Right atrium auricular region (tissue), 2 donors: ENCODE measurements around the gene COTL1. TPM values are rescaled to one million over a fixed set of nuclear protein-coding genes. Genes with fewer than 3 reads are reported as not detected.
A peak's percentile ranks its signal among the peaks of the same experiment; 100 is the strongest.

ENCODE experiments used
- DNase-seq: peaks from one replicate; pipeline ENCODE4 v3.0.0-alpha.2; 2019; ENCODE audit warnings: low spot score
- H3K27ac ChIP-seq, 2 donors: fragments of 200-600 bp; sonication (generic); 1 replicate in 1 of 2; 2 replicates in 1 of 2; pipeline ENCODE4 v1.5.1; 2016 to 2019
- H3K27me3 ChIP-seq, 2 donors: fragments of 200-600 bp; sonication (generic); one replicate each; pipeline versions ENCODE4 v1.5.1 to v1.6.0; 2017 to 2019
- H3K36me3 ChIP-seq: fragments of 200-600 bp; sonication (generic); one replicate; pipeline ENCODE4 v1.5.1; 2016
- H3K4me1 ChIP-seq, 2 donors: fragments of 200-600 bp; sonication (generic); one replicate each; pipeline versions ENCODE4 v1.5.1 to v1.6.0; 2017 to 2019
- H3K4me3 ChIP-seq, 2 donors: fragments of 200-600 bp; sonication (generic); 1 replicate in 1 of 2; 2 replicates in 1 of 2; pipeline ENCODE4 v1.5.1; 2017 to 2019; ENCODE audit warnings: mild to moderate bottlenecking in 1 of 2, moderate library complexity in 1 of 2
- H3K9me3 ChIP-seq, 2 donors: fragments of 200-600 bp; sonication (generic); one replicate each; pipeline ENCODE4 v1.5.1; 2019
- CTCF ChIP-seq, 2 donors: fragments of 200-600 bp; sonication (generic); IDR thresholded peaks; one replicate each; pipeline ENCODE4 v1.5.1; 2019; ENCODE audit warnings: antibody characterized with exemption in 2 of 2
- total RNA-seq, 2 donors: library from RNA; depleted of rRNA; stranded (reverse); fragments of >200 nt; gene quantifications; one replicate each; pipeline ENCODE4 v1.1.0, GENCODE V29; 2016

COTL1 gene
- total RNA-seq, 2 donors from 2014 or later = 8.0 to 27.1 TPM

- no peak for DNase-seq
- Histone ChIP-seq H3K4me3 (peak overlapping the region in 1 of 2 donors; percentile 76), H3K4me1 (peaks cover 0 to 28% of the 10 kb centered on the region in 2 donors), H3K9me3 (no peaks in the 10 kb centered on the region), H3K27ac (no peak overlapping the region), H3K27me3 (no peaks in the 10 kb centered on the region), H3K36me3 (no peaks in the 10 kb centered on the region)
- no peak for TF ChIP-seq CTCF (IDR thresholded peaks at IDR 0.05)
Observed at GRCh38 chr16:84616515-84616914, 1.4 kb downstream of the COTL1 start.

GRCh38 chr16:84614968-84615813 is 2.7 kb downstream of the COTL1 start:
- Histone ChIP-seq H3K27ac (no peak overlapping the region), H3K36me3 (no peaks in the 10 kb centered on the region), H3K27me3 (no peaks in the 10 kb centered on the region), H3K4me1 (peaks cover 0 to 28% of the 10 kb centered on the region in 2 donors), H3K4me3 (no peak overlapping the region), H3K9me3 (no peaks in the 10 kb centered on the region)
- no peak for DNase-seq
- no peak for TF ChIP-seq CTCF (IDR thresholded peaks at IDR 0.05)

- no peak for TF ChIP-seq CTCF (IDR thresholded peaks at IDR 0.05)
- Histone ChIP-seq H3K4me3 (no peak overlapping the region), H3K36me3 (no peaks in the 10 kb centered on the region), H3K4me1 (peaks cover 0 to 28% of the 10 kb centered on the region in 2 donors), H3K27me3 (no peaks in the 10 kb centered on the region), H3K27ac (no peak overlapping the region), H3K9me3 (no peaks in the 10 kb centered on the region)
- DNase-seq = no peak
Observed at GRCh38 chr16:84614623-84614967, 3.3 kb downstream of the COTL1 start.

- Histone ChIP-seq H3K9me3 (no peaks in the 10 kb centered on the region), H3K27ac (no peak overlapping the region), H3K4me3 (no peak overlapping the region), H3K4me1 (peaks cover 0 to 27% of the 10 kb centered on the region in 2 donors), H3K27me3 (no peaks in the 10 kb centered on the region), H3K36me3 (no peaks in the 10 kb centered on the region)
- DNase-seq = no peak
- no peak for TF ChIP-seq CTCF (IDR thresholded peaks at IDR 0.05)
Observed at GRCh38 chr16:84614073-84614459, 3.8 kb downstream of the COTL1 start.

- no peaks in the 10 kb centered on the region for H3K36me3 ChIP-seq
- no peaks in the 10 kb centered on the region for H3K27me3 ChIP-seq
- H3K4me1 ChIP-seq = peaks cover 0 to 22% of the 10 kb centered on the region in 2 donors
- TF ChIP-seq CTCF (IDR thresholded peaks at IDR 0.05) = no peak
- H3K27ac ChIP-seq = no peak overlapping the region
- no peak for DNase-seq
- H3K9me3 ChIP-seq = no peaks in the 10 kb centered on the region
- H3K4me3 ChIP-seq = no peak overlapping the region
Observed at GRCh38 chr16:84613408-84614072, 4.3 kb downstream of the COTL1 start.
